Cardiac fibroblast (primary cell): ENCODE data around the gene RTN4RL1.
"Not testable (repeated sequence)": the region's sequence is repeated elsewhere in the genome, so short reads cannot be mapped to it uniquely, and the experiment has no call there.

Experiments
- DNase-seq, 2 donors: peaks; one replicate each; pipeline versions ENCODE4 v3.0.0 to v3.0.0-alpha.2; 2010; ENCODE audit warnings: low read depth in 2 of 2
- H3K4me3 ChIP-seq, 2 donors: replicated peaks in 1 of 2; 1 replicate in 1 of 2; 2 replicates in 1 of 2; pipeline ENCODE4 v1.5.1; 2011; ENCODE audit warnings: low read depth in 2 of 2, low read length in 2 of 2, mild to moderate bottlenecking in 2 of 2, moderate library complexity in 1 of 2
- TF ChIP-seq, protein P1 (sequence below): IDR thresholded peaks from one replicate; pipeline ENCODE4 v1.5.1; 2011; ENCODE audit warnings: low read depth, mild to moderate bottlenecking, low read length, inconsistent platforms

Gene RTN4RL1

DNA sequence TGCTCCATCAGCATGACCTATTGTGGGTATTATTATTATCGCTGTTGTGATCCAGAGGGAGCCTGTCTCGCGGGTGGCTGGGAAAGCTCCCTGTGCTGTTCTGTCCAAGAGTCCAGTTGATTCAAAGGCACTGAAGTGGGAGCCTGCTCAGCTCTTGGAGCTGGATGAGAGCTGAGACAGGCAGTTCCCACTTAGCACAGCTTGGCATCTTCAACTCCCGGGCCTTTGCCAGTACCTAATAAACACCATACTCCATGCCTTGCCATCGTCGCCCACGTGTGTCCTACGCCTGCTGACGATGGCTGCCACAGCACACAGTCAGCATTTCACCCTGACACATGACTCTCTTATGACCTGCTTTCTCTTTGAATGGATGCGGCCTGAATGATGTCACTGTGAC is 32.6 kb downstream of the RTN4RL1 start:
- H3K4me3 ChIP-seq: no peak overlapping the region
- DNase-seq: no peak
- TF ChIP-seq, protein P1, sequence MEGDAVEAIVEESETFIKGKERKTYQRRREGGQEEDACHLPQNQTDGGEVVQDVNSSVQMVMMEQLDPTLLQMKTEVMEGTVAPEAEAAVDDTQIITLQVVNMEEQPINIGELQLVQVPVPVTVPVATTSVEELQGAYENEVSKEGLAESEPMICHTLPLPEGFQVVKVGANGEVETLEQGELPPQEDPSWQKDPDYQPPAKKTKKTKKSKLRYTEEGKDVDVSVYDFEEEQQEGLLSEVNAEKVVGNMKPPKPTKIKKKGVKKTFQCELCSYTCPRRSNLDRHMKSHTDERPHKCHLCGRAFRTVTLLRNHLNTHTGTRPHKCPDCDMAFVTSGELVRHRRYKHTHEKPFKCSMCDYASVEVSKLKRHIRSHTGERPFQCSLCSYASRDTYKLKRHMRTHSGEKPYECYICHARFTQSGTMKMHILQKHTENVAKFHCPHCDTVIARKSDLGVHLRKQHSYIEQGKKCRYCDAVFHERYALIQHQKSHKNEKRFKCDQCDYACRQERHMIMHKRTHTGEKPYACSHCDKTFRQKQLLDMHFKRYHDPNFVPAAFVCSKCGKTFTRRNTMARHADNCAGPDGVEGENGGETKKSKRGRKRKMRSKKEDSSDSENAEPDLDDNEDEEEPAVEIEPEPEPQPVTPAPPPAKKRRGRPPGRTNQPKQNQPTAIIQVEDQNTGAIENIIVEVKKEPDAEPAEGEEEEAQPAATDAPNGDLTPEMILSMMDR: no peak

DNA sequence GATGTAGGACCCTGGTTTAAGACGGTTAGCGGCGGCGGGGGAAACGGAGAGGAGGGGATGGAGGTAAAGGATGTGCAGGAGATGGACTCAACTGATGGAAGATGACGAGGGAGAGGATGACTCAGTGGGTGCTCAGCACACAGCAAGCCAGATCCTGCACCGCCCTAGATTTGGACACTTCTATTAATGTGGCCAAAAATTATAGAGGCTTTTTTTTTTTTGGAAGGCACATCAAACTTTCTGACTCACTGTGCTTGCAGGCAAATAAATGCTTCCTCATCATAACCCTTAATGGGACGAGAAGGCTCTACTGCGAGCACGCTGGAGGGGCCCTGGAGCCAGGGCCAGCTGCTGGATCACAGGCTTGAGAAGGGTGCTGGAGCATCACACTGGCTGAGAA is 36.0 kb downstream of the RTN4RL1 start:
- peak; percentile 80 to 96 for DNase-seq
- TF ChIP-seq, protein P1: no peak
- no peak overlapping the region for H3K4me3 ChIP-seq

DNA sequence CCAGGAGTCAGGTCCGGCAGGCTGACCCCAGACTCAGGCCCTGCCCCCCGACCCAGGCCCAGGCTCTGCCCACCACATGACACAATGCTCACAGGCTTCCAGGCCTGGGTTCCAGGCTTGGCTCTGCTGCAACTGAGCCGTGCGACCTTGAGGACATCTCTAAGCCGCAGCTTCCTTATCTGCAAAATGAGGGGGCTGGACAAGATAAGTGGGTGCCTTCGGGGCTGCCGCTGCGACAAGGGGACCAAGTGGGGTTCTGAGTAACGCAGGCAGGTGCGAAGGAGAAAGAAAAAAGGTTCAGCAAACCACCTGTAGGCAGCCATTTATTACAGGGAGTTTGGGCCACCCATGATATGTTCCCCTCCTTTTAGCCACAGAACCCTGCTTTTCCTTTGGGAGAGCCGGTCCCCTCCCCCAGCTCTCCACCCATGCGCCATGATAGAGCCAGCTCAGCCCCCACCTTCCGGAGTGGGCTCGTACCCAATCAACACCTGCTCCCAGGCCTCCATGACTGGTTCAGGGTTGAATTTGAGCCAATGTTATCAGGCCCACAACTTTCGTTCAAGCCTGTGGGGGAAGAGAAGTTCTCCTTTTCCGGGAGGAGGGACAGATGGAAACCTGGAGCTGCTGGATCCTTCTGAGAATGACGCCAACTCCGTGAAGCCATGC is 38.2 kb downstream of the RTN4RL1 start:
- peak; percentile 8 to 38 for DNase-seq
- TF ChIP-seq, protein P1: no peak
- H3K4me3 ChIP-seq: no peak overlapping the region

DNA sequence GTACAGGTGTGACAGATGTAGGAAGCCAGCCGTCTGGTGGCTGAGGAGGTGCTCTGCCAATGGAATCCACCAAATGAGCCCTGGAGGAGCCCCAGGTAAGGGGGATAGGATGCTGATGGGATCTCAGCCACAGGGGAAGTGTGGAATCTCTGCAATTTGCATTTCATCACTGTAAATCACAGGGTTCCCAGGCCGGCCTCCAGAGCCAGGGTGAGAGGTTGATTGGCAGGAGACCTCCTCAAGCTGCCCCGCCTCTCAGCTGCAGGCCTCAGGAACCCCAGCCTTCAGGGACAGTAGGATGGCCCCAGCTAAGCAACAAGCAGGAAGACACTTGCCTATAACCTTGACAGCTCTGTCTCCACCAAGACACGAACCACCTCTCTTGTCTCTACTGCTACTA is 39.4 kb downstream of the RTN4RL1 start:
- DNase-seq: no peak
- TF ChIP-seq, protein P1: no peak
- H3K4me3 ChIP-seq: no peak overlapping the region

DNA sequence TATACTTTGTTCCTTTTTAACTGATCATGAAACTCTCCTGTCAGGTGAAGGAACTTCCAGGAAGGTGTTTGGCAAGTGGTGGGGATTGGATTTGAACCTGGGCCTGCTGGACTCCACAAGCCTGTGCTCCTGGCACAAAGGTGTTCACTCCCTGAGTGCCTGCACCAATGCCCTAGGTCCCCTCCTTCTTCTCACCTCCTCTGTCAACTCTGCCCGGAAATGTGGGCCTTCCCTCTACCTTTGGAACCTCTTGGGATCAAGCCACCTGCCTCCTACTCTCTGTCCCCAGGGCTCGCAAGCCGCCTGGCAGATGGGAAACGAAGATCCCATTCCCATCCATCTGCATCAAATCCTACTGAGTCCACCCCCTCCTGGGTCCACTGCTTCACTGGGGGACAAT is 40.0 kb downstream of the RTN4RL1 start:
- TF ChIP-seq, protein P1: no peak
- DNase-seq: no peak
- H3K4me3 ChIP-seq: no peak overlapping the region

DNA sequence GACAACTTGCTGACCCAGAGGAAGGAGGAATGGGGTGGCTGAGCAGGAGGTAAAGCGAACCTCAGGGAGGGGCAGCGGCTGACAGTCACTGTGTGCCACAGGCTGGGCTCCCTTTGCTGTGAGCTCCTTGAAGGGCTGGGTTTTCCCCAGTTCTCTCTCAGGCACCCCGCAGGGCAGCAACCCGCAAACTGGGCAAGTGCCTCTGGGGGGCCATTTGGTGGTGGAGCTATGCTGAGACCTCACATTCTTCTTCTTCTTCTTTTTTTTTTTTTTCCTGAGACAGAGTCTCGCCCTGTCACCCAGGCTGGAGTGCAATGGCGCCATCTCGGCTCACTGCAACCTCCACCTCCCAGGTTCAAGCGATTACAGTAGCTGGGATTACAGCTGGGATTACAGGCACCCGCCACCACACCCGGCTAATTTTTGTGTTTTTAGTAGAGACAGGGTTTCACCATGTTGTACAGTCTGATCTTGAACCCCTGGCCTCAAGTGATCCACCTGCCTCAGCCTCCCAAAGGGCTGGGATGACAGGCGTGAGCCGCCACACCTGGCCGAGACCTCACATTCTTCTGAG is 42.3 kb downstream of the RTN4RL1 start:
- H3K4me3 ChIP-seq, DNase-seq: not testable (repeated sequence)

DNA sequence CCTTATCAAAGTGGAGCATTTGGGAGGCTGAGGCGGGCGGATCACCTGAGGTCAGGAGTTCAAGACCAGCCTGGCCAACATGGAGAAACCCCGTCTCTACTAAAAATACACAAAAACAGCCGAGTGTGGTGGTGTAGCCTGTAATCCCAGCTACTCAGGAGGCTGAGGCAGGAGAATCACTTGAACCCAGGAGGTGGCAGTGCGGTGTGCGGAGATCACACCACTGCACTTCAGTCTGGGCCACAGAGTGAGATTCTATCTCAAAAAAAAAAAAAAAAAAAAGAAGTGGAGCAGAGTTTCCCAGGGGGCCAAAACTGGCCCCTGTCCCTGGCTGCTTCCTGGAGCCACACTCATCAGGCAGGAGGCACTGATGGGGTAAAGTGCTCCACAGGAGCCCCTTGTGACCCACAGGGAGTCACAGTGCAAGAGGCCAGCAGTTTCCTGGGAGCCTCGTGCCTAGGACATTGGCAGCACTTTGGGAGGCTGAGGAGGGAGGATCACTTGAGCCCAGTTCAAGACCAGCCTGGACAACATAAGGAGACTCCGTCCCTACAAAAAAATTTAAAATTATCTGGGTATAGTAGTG is 44.4 kb downstream of the RTN4RL1 start:
- TF ChIP-seq, protein P1: no peak

More for the DNA sequence above, 44.4 kb downstream of the RTN4RL1 start:
- H3K4me3 ChIP-seq: no peak overlapping the region
- no peak for DNase-seq
